Activated naive CD4-positive, alpha-beta T cell treated with Interleukin-2 at 50 U/mL for 16 hours (primary cell): Measurements from ENCODE around the gene ASCC1.

Source experiments
- DNase-seq: peaks from one replicate; pipeline ENCODE4 v3.0.0-alpha.2; 2020

Gene ASCC1

DNA sequence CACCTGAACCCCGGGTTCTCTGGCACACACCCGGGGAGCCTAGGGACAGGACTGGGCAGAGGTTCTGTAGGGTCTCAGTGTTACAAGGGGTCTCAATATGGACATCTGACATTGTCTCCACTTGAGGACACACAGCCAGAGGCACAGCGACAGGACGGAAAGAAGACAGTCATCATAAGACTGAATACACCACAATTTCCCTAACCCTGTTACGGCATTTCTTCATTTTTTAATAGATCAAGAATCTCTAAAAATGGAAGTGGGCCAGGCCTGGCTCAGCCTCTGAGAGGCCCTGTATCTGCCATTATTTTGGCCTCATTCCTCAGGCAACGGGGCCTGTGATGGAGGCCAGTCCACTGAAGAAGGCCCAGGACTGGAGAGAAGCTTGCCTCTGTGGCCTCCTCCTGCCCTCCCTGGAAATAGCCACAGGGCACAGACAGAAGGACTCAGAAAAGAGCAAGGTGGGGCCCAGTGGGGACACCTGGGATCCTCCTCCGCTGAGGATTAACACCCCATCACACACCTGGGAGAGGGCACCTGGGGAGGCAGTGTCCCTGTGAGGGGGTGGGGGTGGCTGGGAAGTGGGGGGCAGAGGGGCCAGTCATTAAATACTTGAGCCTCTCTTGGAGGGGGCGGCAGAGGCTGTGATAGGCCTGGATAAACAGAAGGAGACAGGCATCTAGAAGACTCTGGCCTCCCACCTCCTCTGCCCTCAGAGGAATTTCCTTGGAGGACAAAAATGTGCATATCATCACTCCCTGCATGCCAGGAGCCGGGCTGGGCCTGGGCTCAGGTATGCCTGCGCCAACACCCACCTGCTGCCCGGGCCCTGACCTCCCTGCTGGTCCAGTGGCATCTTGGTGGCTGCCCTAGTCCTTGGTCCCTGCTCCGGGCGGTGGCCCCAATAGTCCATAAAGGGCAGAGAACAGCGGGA is 135.8 kb downstream of the ASCC1 start:
- no peak for DNase-seq

DNA sequence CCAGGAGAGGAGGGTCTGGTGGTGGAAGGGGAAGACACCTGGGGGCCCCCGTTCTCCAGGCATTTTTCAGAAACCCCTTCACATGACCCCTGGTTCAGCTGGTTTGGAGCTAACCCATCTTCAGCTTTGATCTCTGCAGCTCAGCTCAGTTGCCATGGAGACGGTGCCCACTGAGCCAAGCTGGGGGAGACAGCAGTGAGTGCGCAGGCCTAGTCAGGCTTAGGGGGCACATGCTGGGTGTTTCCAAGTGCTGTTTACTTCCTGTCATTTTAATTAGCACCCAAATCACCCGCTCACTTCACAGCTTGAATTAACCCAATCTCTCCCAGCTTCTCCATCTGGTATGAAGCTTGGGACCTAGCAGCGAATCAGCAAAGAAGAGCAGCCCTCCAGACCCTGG is 136.7 kb downstream of the ASCC1 start:
- peak; percentile 51 for DNase-seq

DNA sequence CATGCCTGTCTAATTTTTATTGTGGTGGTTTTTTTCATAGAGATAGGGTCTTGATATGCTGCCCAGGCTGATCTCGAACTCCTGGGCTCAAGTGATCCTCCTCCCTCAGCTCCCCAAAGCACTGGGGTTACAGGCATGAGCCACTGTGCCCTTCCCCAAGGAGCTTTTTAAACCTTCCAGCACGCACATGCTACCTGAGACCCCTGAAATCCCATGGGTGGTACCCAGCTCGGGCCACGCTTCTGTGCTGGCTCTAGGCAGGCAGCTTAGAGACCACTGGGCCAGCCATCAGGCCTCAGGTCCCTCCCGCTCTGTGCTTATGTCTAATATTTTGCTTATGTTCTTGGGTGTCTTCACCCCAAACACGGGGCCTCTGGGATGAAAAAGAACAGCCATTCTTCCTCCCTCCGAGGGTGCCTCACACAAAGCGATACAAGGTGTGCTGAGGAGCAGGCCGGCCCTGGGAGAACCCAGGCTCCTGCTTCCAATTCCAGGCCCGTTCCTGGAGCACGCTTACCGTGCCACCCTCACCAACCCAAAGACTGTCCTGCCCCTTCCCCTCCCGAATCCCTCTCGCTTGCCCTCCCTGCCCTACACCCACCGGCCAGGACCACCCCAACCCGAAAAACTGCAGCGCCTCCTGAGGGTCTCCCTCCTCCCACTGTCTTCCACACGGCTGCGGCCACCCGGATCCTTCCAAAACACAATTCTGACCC is 138.6 kb downstream of the ASCC1 start:
- no peak for DNase-seq

DNA sequence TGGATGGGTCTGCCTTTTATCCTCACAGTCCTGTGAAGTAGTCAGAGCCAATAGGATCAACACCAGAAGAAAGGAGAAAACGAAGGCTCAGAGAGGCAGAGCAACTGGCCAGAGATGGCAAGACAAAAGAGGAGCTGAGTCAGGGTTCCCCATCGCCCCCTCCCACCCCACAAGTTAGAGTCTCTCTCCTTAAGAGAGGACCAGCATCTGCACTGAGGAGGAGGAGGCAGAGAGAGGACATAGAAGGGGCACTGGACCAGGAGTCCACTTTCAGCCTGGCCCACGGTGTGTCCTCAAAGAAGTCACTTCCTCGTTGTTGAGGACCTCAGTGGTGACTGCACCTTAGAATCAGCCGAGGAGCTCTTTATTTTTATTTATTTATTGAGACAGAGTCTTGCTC is 139.3 kb downstream of the ASCC1 start:
- no peak for DNase-seq

DNA sequence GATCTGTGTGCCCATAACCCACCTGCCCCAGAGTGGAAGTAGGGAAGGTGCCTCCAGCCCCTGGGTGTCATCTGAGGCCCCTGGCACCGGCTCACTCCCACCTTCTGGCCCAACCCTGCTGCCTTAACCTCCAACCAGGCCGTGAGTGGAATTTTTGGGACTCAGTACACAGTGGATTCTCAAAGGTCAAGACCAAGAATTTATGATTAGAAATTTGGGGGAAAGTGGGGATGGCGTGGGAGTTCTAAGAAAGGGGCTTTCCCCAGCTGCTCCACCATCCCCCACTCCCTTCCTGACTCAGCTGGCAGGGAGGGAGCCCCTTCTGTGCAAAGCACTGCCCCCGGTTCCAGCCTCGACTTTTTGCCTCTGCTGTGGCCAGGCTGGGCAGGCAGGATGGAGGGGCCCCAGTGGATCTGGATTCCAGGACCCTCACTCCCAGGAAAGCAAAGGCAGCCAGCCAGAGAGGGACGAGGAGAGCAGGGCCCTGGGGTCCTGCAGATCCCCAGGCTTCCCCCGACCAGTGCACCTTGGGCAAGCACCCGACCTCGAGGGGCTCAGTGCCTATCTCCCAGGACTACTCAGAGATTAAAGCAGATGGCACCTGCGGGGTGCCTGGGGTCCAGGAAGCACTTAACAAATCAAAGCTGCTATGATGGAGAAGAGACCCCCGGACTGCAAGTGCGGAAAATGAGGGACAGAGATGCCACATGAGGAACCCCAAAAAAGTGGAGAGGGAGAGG is 140.5 kb downstream of the ASCC1 start:
- peak; percentile 37 for DNase-seq

DNA sequence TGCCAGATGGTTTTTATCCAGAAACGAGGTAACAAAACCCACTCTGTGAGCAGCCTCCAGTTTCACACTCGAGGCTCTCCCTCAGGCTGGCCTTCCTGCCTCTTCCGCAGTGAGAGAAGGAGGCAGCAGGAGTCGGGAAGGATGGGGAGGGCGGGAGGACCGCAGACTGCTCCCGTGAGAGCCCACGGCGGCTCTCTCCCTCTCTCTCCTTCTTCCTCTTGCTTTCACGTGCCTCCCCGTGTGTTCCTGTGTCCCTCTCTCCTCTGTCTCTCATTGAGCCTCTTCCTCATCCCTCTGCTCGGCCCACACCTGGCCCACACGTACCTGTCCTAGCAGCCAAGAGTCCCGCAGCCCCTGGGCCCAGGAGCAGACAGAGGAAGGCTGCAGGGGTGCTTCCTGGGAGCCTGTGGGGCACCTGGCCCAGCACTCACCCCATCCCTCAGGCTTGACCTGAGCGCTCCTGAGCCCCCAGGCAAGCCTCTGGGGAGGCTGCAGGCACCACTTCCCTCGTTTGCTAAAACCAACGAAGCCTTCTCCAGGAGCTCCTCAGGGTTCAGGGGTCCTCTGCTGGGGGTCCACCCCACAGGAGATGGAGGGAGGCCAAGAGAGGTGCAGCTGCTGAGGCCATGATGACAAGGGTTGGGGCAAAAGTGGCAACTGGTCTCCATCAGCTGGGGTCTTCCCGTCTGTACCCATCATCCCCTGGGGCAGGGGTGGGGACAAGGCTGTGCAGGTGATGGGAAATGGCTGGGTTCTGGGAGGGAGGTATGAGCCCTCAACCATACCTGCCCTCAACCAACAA is 141.3 kb downstream of the ASCC1 start:
- no peak for DNase-seq

DNA sequence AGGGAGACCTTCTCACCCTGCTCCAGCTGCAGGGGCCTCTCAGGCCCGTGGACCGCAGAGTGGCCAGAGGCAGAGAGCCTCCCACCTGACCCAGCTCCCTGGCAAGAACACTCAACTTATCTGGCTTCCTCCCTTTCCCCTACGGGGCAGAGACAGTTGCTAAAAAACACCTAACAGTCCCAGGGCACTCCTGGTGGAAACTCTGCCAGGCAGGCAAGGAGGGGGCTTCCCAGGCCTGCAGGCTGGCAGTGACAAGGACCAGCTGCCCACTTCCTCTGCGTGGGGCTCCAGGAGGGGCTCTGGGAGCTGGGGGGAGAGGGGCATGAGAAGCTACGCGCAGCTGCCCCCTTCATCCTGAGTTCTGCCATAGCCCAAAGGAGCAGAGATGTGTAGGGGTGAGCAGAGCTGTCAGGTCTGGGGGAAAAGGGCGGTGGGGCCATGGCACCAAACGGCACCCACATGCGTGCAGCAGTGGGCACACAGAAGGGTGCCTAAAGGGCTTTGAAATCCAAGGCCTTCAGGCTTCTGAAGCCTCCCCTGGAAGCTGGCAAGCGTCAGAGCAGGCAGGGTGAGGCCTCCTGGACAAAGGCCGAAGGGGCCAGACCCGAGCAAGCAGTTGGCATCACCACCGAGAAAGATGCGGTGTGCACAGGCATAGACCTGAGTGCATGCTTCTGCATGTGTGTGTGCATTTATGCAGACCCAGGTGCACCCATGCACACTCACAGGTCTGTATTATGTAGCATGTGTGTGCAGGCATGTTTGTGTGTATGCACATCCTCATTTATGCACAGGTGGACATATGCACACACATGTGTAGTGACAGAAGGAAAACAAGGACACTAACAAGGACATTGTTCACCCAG is 142.1 kb downstream of the ASCC1 start:
- no peak for DNase-seq

DNA sequence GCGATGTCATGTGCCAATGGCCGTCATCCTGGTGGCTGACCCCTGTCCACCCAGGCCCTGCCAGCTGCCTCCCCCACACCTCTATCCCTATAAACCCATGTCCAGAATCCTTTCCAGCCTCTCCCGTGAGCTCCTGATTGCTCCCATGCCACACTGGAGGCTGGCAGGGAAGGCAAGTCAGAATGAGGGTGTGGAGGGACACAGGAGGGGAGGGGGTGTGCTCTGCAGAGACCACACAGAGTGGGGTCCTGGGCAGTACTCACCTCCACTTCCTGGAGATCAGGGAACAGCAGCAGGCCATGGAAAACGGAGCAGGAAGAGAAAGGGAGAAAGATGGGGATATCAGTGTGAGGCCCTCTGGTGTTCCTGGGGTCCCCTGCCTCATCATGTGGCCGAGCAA is 143.4 kb downstream of the ASCC1 start:
- no peak for DNase-seq

DNA sequence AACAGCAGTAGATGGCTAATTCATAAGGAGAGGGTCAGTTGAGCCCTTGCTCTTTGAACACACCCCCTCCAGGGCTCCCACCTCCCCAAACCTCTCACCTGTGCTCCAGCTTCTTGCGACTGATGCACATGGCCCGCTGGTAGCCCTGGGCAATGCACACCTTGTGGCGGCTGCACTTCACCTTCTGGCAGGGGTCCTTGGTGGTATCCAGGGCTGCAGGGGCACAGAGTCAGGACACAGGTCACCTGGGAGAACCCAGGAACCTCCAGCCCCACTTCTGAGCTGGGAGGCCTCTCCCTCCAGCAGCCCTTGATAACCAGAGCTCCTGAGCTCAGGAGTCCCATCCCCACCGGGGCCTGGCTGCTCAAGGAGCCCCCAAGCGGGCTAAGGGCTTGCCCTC is 144.0 kb downstream of the ASCC1 start:
- DNase-seq: no peak

DNA sequence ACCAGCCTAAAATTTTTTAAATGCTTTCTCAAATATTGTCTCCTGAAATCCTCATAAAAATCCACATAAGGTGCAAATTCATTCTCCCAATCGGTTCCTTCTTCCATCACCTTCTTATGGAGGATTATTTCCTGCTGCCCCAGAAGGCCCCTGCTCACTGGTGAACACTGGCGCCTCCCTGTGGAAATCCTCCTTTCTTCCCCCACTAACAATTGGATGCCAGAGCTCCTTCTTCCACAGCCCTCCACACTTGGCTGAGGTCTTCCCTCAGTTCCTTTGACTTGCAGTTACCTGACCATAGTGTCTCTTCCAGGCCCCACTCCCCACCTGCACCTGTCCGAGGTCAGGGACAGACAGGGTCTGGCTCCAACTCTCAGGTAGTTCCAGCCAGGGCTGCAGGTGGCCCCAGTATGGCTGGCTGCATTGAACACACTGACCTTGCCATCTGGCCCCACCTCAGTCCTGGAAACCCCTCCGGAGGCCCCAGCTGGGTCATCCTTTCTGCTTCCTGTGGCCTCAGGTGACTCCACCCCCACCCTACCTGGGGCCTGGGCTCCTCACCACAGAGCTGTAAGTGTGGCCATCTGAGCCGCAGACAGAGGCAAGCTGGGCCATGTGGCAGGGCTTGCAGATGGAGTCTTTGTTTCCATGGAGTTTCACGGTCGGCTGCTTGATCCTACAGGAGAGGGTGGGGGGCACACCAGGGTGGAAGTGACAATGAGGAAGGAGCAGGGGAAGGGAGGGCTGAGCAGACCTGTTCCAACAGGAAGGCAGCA is 146.1 kb downstream of the ASCC1 start:
- no peak for DNase-seq

DNA sequence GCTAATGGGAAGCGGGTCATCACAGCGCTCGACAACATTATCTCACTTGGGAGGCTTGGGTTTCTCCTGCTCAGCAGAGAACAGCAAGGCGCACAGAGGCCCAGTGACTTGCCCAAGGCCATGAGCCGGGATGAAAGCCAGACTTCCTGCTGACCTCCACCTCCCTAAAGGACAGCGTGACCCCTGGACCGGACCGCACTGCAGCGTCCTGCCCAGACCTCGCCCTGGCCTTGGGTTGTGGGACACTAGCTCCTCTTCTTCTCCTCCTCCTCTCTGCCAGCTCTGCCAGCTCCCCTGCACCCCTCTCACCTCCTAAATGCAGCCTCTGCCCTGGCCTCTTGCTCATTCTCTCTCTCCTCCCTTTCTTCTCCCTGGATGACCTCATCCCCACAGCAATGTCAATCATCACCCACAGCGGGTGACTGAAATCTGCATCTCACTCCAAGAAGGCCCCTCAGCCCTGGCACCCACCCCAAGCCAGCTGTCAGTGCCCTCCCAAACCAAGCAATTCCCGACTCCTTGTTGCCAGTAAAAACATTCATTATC is 147.1 kb downstream of the ASCC1 start:
- no peak for DNase-seq

DNA sequence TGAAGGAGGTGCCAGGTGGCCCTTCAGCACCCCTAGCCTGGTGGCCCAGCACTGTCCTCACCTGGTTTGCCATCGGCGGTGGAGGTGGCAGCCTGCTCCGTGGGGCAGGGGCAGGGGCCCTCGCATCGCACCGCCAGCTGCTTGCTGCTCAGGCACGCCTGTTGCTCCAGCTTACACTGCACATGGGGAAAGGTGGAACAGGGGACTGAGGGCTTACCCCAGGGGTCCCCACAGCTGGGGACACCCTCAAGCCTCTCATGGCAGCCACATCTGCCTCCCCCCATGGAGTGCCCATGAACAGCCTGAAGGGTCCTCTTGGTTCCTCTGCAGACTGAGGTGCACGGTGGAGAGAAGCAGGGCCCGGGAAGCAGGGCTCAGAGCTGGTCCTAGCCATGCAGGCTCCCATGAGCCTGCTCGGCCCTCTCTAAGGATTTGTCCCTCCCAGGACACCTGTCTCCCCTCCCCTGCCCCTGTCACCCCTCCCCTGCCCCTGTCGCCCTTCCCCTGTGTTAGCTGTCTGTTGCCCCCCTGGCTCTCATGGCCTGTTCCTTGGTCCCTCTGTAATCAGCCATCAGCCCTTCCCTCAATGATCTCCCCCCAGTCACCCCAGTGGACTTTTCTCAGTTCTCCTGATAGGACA is 147.8 kb downstream of the ASCC1 start:
- no peak for DNase-seq

DNA sequence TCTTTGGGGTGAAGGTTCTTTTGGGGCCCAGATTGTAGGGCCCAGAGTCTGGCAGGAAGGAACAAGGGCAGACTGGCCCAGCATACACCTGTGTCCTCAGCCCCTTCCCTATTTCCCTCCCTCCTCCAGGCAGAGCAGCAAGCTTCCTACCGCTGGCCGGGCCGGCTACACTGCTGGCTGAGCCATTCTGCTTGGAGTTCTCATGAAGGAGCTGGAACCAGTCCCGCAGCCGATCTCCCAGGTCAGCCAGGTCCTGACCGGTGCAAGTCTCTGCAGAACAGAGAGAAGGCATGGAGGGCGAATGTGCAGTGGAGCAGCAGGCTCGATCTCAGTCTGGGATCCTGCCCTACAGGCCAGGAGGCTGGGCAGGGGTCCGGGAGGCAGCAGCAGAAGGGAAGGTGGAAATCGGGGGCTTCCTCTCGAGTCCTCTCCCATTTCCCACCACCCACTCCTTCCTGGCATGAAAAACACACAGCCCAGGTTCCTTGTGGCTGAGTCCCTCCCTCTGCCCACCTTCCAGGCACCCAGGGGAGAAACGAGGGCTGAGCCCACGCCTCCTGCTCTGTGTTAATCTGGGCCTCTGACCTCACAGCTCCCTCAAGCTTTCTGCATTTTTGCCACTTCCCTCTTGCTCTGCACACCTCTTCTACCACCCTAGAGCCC is 148.5 kb downstream of the ASCC1 start:
- DNase-seq: no peak

DNA sequence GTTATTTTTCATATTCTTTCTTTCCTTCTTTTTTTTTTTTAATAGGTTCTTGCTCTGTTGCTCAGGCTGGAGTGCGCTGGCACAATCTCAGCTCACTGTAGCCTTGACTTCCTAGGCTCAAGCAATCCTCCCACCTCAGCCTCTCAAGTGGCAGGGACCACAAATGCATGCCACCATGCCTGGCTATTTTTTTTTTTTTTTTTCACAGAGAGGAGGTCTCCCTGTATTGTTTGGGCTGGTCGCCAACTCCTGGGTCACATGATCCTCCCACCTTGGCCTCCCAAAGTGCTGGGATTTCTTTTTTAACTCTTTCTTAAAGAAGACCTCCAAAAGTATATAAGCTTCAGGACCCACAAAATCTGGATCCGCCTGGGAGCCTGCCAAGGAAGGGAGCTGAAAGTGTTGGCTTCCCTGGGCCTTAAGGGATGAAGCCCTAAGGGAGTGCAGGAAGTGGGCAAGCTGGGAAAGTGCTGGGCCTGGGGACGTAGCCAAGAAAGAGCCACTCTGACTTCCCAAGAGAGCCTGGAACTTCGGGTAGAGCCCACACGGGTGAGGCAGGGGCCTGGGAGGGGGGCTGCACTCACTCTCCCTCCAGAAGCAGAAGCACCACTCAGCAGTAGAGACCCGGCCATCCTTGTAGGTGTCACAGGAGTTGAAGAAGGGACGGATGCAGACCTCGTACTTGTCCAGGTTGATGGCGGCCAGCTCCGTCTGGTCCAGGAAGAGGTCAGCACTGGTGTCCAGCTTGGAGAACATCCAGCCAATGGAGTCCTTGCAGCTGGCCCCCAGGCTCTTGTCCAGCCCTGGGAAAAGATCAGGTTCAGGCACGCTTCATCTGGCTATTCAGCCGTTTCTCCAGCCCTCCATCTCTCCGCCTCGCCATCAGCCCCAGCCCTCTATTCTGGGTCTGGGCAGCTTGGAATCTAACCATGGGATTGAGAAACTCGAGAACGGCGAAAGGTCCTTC is 149.5 kb downstream of the ASCC1 start:
- no peak for DNase-seq

DNA sequence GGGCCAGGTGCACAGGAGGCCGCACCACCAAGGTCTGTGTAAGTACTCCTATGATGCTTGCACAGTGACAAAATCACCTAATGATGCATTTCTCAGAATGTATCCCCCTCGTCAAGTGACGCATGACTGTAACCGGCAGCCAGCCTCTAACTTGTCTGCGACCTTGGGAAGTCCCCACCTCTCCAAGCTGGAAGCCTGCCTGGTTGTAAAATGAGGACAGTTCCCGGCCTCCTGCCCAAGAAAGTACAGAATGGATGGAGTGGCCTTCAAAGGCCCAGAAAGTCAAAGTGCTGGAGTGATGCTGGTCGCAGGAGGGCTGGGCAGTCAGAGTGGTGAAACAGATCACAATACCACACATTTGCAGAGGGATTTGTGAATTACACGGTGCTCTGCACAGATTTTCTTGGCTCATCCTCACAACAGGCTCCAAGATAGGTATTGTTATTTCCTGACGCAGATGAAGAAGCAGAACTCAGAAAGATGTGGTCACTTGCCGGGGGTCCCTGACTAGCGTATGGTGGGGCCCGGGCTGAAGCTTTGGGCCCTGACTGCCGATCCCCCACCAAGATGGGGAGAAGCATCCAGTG is 150.5 kb downstream of the ASCC1 start:
- DNase-seq: no peak

DNA sequence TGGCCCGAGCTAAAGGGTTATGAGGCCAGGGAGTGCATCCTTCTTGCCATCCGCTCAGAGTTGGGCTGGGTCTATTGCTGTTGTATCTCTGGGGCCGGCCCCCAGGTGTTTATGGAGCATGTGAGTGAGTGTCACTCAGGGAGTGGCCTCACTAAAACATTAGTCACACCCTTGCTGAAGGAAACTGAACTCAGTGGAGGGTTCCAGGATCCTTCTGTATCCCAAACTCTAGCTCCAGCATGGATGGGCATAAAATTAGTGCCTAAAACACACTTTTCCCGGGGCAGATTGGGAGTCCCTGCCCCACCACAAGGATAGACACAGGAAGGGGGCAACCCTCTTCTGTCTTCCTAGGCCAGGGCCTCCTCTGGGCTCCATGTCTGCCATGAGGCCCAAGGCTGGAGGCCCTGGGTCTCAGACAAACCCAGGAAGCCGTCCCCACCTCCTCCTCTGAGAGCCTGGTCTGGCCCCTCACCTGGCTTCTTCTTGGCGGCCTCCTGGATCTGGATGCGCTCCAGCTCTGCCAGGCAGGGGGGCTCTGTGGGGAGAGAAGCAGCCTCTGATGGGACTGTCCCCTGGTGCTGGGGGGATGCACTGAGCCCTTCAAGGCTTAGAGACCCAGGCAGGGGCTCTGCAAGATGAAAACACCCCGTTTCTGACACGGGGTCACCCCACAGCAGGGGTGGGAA is 152.2 kb downstream of the ASCC1 start:
- no peak for DNase-seq
